Vagina (tissue), 2 donors: ENCODE data around the gene AP1G2.

ENCODE experiments used
- CTCF ChIP-seq, 3 experiments: fragments of 450-650 bp in 2 of 3; fragments of 200-600 bp in 1 of 3; sonication (generic) in 1 of 3; IDR thresholded peaks; one replicate each; pipeline ENCODE4 v1.5.1; 2017 to 2019; ENCODE audit warnings: antibody characterized with exemption in 3 of 3, mild to moderate bottlenecking in 2 of 3, moderate library complexity in 2 of 3
- POLR2A ChIP-seq, 2 donors: fragments of 450-650 bp; IDR thresholded peaks; one replicate each; pipeline ENCODE4 v1.6.1; 2017; ENCODE audit warnings: antibody characterized with exemption in 2 of 2, mild to moderate bottlenecking in 2 of 2, moderate library complexity in 2 of 2

- TF ChIP-seq CTCF (IDR thresholded peaks at IDR 0.05) (no peak), POLR2A (IDR thresholded peaks at IDR 0.05) (no peak)
These were observed 49.8 kb downstream of the AP1G2 start for GRCh38 chr14:23517650-23518326.
